Right hindlimb (tissue), 1 donor: ENCODE results near the gene UMAD1.
"Not testable (repeated sequence)": the region's sequence is repeated elsewhere in the genome, so short reads cannot be mapped to it uniquely, and the experiment has no call there.

Experiments used
- DNase-seq: peaks from one replicate; pipeline ENCODE4 v3.0.0-alpha.2; 2018

UMAD1 gene

GRCh38 chr7:7653593-7654187 lies 13.1 kb downstream of the UMAD1 start:
- DNase-seq = no peak

GRCh38 chr7:7654964-7655715 lies 14.6 kb downstream of the UMAD1 start:
- no peak for DNase-seq

GRCh38 chr7:7656459-7656858 lies 15.9 kb downstream of the UMAD1 start:
- DNase-seq = not testable (repeated sequence)

- DNase-seq = no peak
Measured at GRCh38 chr7:7662527-7662926, 22.0 kb downstream of the UMAD1 start.

GRCh38 chr7:7664291-7664690 lies 23.7 kb downstream of the UMAD1 start:
- DNase-seq = no peak

GRCh38 chr7:7665031-7665430 lies 24.5 kb downstream of the UMAD1 start:
- no peak for DNase-seq

GRCh38 chr7:7667187-7667586 lies 26.6 kb downstream of the UMAD1 start:
- DNase-seq = no peak

GRCh38 chr7:7668706-7669105 lies 28.2 kb downstream of the UMAD1 start:
- no peak for DNase-seq

GRCh38 chr7:7670490-7670889 lies 29.9 kb downstream of the UMAD1 start:
- DNase-seq = no peak

GRCh38 chr7:7671361-7671760 lies 30.8 kb downstream of the UMAD1 start:
- no peak for DNase-seq

GRCh38 chr7:7672545-7673239 lies 32.1 kb downstream of the UMAD1 start:
- DNase-seq = no peak

- no peak for DNase-seq
Measured at GRCh38 chr7:7673240-7673550, 32.6 kb downstream of the UMAD1 start.

- DNase-seq = no peak
Measured at GRCh38 chr7:7675686-7676085, 35.1 kb downstream of the UMAD1 start.

GRCh38 chr7:7679640-7680039 lies 39.1 kb downstream of the UMAD1 start:
- DNase-seq = not testable (repeated sequence)

- no peak for DNase-seq
Measured at GRCh38 chr7:7681191-7681935, 40.8 kb downstream of the UMAD1 start.

- no peak for DNase-seq
Measured at GRCh38 chr7:7681936-7682329, 41.4 kb downstream of the UMAD1 start.

GRCh38 chr7:7682861-7683260 lies 42.3 kb downstream of the UMAD1 start:
- no peak for DNase-seq

GRCh38 chr7:7686811-7687508 lies 46.4 kb downstream of the UMAD1 start:
- DNase-seq = no peak

GRCh38 chr7:7687800-7688199 lies 47.2 kb downstream of the UMAD1 start:
- DNase-seq = no peak

GRCh38 chr7:7688310-7688709 lies 47.8 kb downstream of the UMAD1 start:
- no peak for DNase-seq

- DNase-seq = no peak
Measured at GRCh38 chr7:7688956-7689355, 48.4 kb downstream of the UMAD1 start.

- no peak for DNase-seq
Measured at GRCh38 chr7:7693881-7694280, 53.3 kb downstream of the UMAD1 start.

GRCh38 chr7:7694542-7694941 lies 54.0 kb downstream of the UMAD1 start:
- DNase-seq = no peak
